Measurements from ENCODE around the gene OR5AN1.
"Not testable (repeated sequence)": the region's sequence is repeated elsewhere in the genome, so short reads cannot be mapped to it uniquely, and the experiment has no call there.

Gene OR5AN1

GRCh38 chr11:59358595-59358994, at the start of gene OR5AN1:
OR5AN1 (plus strand) TSS chr11:59358895; CDS start chr11:59364459, 5,564 bp downstream.
- DNase-seq (ENCODE audit: low spot score) (no peak), FAIRE-seq (no peak)

GRCh38 chr11:59335001-59335400, 23.7 kb upstream of the OR5AN1 start:
- FAIRE-seq (no peak), DNase-seq (ENCODE audit: low spot score) (no peak)

GRCh38 chr11:59336176-59336575, 22.5 kb upstream of the OR5AN1 start:
- no peak for FAIRE-seq

GRCh38 chr11:59336931-59337330, 21.8 kb upstream of the OR5AN1 start:
- FAIRE-seq (no peak), DNase-seq (ENCODE audit: low spot score) (no peak)

More at GRCh38 chr11:59336176-59336575, 22.5 kb upstream of the OR5AN1 start:
- no peak for DNase-seq (ENCODE audit: low spot score)

- not testable (repeated sequence) for FAIRE-seq; DNase-seq (ENCODE audit: low spot score)
These were observed 9.0 kb upstream of the OR5AN1 start for GRCh38 chr11:59349657-59350056.

- DNase-seq (ENCODE audit: low spot score) (no peak), FAIRE-seq (no peak)
These were observed 3.5 kb upstream of the OR5AN1 start for GRCh38 chr11:59355226-59355625.

GRCh38 chr11:59356561-59356960, 2.1 kb upstream of the OR5AN1 start:
- DNase-seq (ENCODE audit: low spot score) (no peak), FAIRE-seq (no peak)

GRCh38 chr11:59358020-59358419, 675 bp upstream of the OR5AN1 start:
- FAIRE-seq (no peak), DNase-seq (ENCODE audit: low spot score) (no peak)

- no peak for FAIRE-seq
- no peak for DNase-seq (ENCODE audit: low spot score)
These were observed 6.7 kb downstream of the OR5AN1 start for GRCh38 chr11:59365232-59366018.

GRCh38 chr11:59368238-59369022, 9.7 kb downstream of the OR5AN1 start:
- FAIRE-seq = no peak
- DNase-seq (ENCODE audit: low spot score) = no peak

- not testable (repeated sequence) for DNase-seq (ENCODE audit: low spot score); FAIRE-seq
These were observed 13.6 kb downstream of the OR5AN1 start for GRCh38 chr11:59372324-59372723.

GRCh38 chr11:59380263-59381059, 21.8 kb downstream of the OR5AN1 start:
- DNase-seq (ENCODE audit: low spot score) (no peak), FAIRE-seq (no peak)

- DNase-seq (ENCODE audit: low spot score) (no peak), FAIRE-seq (no peak)
These were observed 35.5 kb downstream of the OR5AN1 start for GRCh38 chr11:59394186-59394585.

GRCh38 chr11:59400461-59401261, 42.0 kb downstream of the OR5AN1 start:
- FAIRE-seq = no peak
- DNase-seq (ENCODE audit: low spot score) = no peak

- FAIRE-seq (no peak), DNase-seq (ENCODE audit: low spot score) (no peak)
These were observed 42.5 kb downstream of the OR5AN1 start for GRCh38 chr11:59401262-59401552.

- DNase-seq (ENCODE audit: low spot score) (no peak), FAIRE-seq (no peak)
These were observed 44.9 kb downstream of the OR5AN1 start for GRCh38 chr11:59403546-59403945.

GRCh38 chr11:59413646-59414045, 55.0 kb downstream of the OR5AN1 start:
- no peak for FAIRE-seq

GRCh38 chr11:59415111-59415510, 56.4 kb downstream of the OR5AN1 start:
- no peak for DNase-seq (ENCODE audit: low spot score)

More at GRCh38 chr11:59413646-59414045, 55.0 kb downstream of the OR5AN1 start:
- DNase-seq (ENCODE audit: low spot score) = no peak

GRCh38 chr11:59416613-59417012, 57.9 kb downstream of the OR5AN1 start:
- FAIRE-seq = no peak
- no peak for DNase-seq (ENCODE audit: low spot score)

More at GRCh38 chr11:59415111-59415510, 56.4 kb downstream of the OR5AN1 start:
- FAIRE-seq = no peak

GRCh38 chr11:59417023-59417422, 58.3 kb downstream of the OR5AN1 start:
- no peak for DNase-seq (ENCODE audit: low spot score)
- FAIRE-seq = no peak

- DNase-seq (ENCODE audit: low spot score) (no peak), FAIRE-seq (no peak)
These were observed 59.5 kb downstream of the OR5AN1 start for GRCh38 chr11:59418156-59418555.
